ENCODE results near the gene FAHD1. TPM values are rescaled to one million over a fixed set of nuclear protein-coding genes. Genes with fewer than 3 reads are reported as not detected.
"Not testable (repeated sequence)": the region's sequence is repeated elsewhere in the genome, so short reads cannot be mapped to it uniquely, and the experiment has no call there.

The FAHD1 gene
- polyA plus RNA-seq, 3 donors = 16.0 to 28.5 (median 21.1) TPM

- 73 to 78% (median 74%) methylated on average over 4 to 6 of the region's 6 CpGs for WGBS, 3 donors
- H3K27ac ChIP-seq (ENCODE audit: low read depth, low read length) = no peak overlapping the region
These were observed 39.1 kb downstream of the FAHD1 start for GRCh38 chr16:1865902-1866690.

GRCh38 chr16:1870365-1871082 lies 43.5 kb downstream of the FAHD1 start:
- 40 to 62% (median 57%) methylated on average over 9 of the region's 9 CpGs for WGBS, 3 donors
- no peak overlapping the region for H3K27ac ChIP-seq (ENCODE audit: low read depth, low read length)

- WGBS, 3 donors = 6 to 12% (median 7%) methylated on average over 52 to 68 of the region's 68 CpGs
- H3K27ac ChIP-seq (ENCODE audit: low read depth, low read length) = no peak within 1 kb of the TSS
These were observed 45.1 kb downstream of the FAHD1 start, which contains the start of gene MEIOB for GRCh38 chr16:1871974-1872635. Gene MEIOB, minus strand, starts transcription at chr16:1872164. Its CDS starts 3,989 bp downstream, at chr16:1868175.

- no peak overlapping the region for H3K27ac ChIP-seq (ENCODE audit: low read depth, low read length)
- WGBS, 3 donors = 48 to 61% (median 59%) methylated on average over 6 of the region's 6 CpGs
These were observed 47.8 kb downstream of the FAHD1 start for GRCh38 chr16:1874854-1875253.

- 87 to 90% (median 88%) methylated on average over 13 of the region's 13 CpGs for WGBS, 3 donors
- not testable (repeated sequence) for H3K27ac ChIP-seq (ENCODE audit: low read depth, low read length)
These were observed 49.1 kb downstream of the FAHD1 start for GRCh38 chr16:1876066-1876465.

- no peak overlapping the region for H3K27ac ChIP-seq (ENCODE audit: low read depth, low read length)
- 81 to 88% (median 87%) methylated on average over 7 of the region's 7 CpGs for WGBS, 3 donors
These were observed 49.5 kb downstream of the FAHD1 start for GRCh38 chr16:1876468-1876867.

- WGBS, 3 donors = 45 to 50% (median 46%) methylated on average over 6 of the region's 6 CpGs
These were observed 50.1 kb downstream of the FAHD1 start for GRCh38 chr16:1877089-1877488.

GRCh38 chr16:1877804-1878203 lies 50.8 kb downstream of the FAHD1 start:
- 52 to 65% (median 64%) methylated on average over 11 of the region's 11 CpGs for WGBS, 3 donors
- H3K27ac ChIP-seq (ENCODE audit: low read depth, low read length) = no peak overlapping the region

More at GRCh38 chr16:1877089-1877488, 50.1 kb downstream of the FAHD1 start:
- H3K27ac ChIP-seq (ENCODE audit: low read depth, low read length) = no peak overlapping the region

GRCh38 chr16:1878256-1878655 lies 51.2 kb downstream of the FAHD1 start:
- no peak overlapping the region for H3K27ac ChIP-seq (ENCODE audit: low read depth, low read length)
- 58 to 79% (median 77%) methylated on average over 5 of the region's 5 CpGs for whole genome bisulfite sequencing, 3 donors

Other genes with a start within 250 kb of the FAHD1 start
- gene IFT140, start 215.1 kb upstream of the FAHD1 start, polyA plus RNA-seq = 10 to 100 TPM in 1 of 3 donors, 1 to 10 TPM in 2; 6.5 to 12.6 (median 8.1) TPM
- gene CRAMP1, start 214.8 kb upstream of the FAHD1 start, polyA plus RNA-seq = 1 to 10 TPM; 4.1 to 9.3 (median 7.1) TPM
- 10 to 100 TPM; 17.9 to 24.9 (median 19.9) TPM for gene JPT2, start 148.9 kb upstream of the FAHD1 start, polyA plus RNA-seq
- 10 to 100 TPM; 34.6 to 60.5 (median 43.7) TPM for gene MAPK8IP3, start 121.0 kb upstream of the FAHD1 start, polyA plus RNA-seq
- gene NME3, start 55.7 kb upstream of the FAHD1 start, polyA plus RNA-seq = 10 to 100 TPM; 60.5 to 88.3 (median 79.7) TPM
- gene EME2, start 54.4 kb upstream of the FAHD1 start, polyA plus RNA-seq = 1 to 10 TPM; 4.6 to 8.0 (median 7.7) TPM
- 100 to 1,000 TPM in 2 of 3 donors, 10 to 100 TPM in 1; 71.0 to 120 (median 108) TPM for gene MRPS34, start 54.1 kb upstream of the FAHD1 start, polyA plus RNA-seq
- gene SPSB3, start 44.6 kb upstream of the FAHD1 start, polyA plus RNA-seq = 10 to 100 TPM; 73.8 to 87.2 (median 76.2) TPM
- gene NUBP2, start 44.2 kb upstream of the FAHD1 start, polyA plus RNA-seq = 10 to 100 TPM; 53.8 to 71.8 (median 59.2) TPM
- 1 to 10 TPM in 2 of 3 donors, under 1 TPM in 1; 0.45 to 1.5 (median 1.4) TPM for gene IGFALS, start 33.5 kb upstream of the FAHD1 start, polyA plus RNA-seq
- gene HAGH, start 381 bp upstream of the FAHD1 start, polyA plus RNA-seq = 100 to 1,000 TPM in 1 of 3 donors, 10 to 100 TPM in 2; 63.9 to 121 (median 71.3) TPM
- gene MEIOB, start 45.0 kb downstream of the FAHD1 start, polyA plus RNA-seq = under 1 TPM in 2 of 3 donors, not detected in 1; 0.03 to 0.07 TPM
- gene HS3ST6, start 91.2 kb downstream of the FAHD1 start, polyA plus RNA-seq = under 1 TPM in 1 of 3 donors, not detected in 2; 0.56 TPM
- 100 to 1,000 TPM in 1 of 3 donors, 10 to 100 TPM in 2; 74.0 to 108 (median 85.5) TPM for gene MSRB1, start 116.0 kb downstream of the FAHD1 start, polyA plus RNA-seq
- 1 to 10 TPM in 1 of 3 donors, under 1 TPM in 1, not detected in 1; 0.03 to 1.2 TPM for gene RPL3L, start 127.5 kb downstream of the FAHD1 start, polyA plus RNA-seq
- gene NDUFB10, start 132.3 kb downstream of the FAHD1 start, polyA plus RNA-seq = 100 to 1,000 TPM; 146 to 274 (median 190) TPM
- gene RPS2, start 137.6 kb downstream of the FAHD1 start, polyA plus RNA-seq = 1,000 to 10,000 TPM; 3,105 to 3,328 (median 3,324) TPM
- gene RNF151, start 139.7 kb downstream of the FAHD1 start, polyA plus RNA-seq = under 1 TPM in 1 of 3 donors, not detected in 2; 0.13 TPM
- 10 to 100 TPM; 30.5 to 41.8 (median 41.6) TPM for gene TBL3, start 144.8 kb downstream of the FAHD1 start, polyA plus RNA-seq
- gene NOXO1, start 154.3 kb downstream of the FAHD1 start, polyA plus RNA-seq = under 1 TPM in 2 of 3 donors, not detected in 1; 0.15 to 0.67 TPM
- 10 to 100 TPM; 21.0 to 40.4 (median 30.8) TPM for gene GFER, start 157.0 kb downstream of the FAHD1 start, polyA plus RNA-seq
- gene SYNGR3, start 162.8 kb downstream of the FAHD1 start, polyA plus RNA-seq = under 1 TPM in 2 of 3 donors, not detected in 1; 0.24 to 0.43 TPM
- 10 to 100 TPM; 24.1 to 45.6 (median 42.5) TPM for gene ZNF598, start 182.6 kb downstream of the FAHD1 start, polyA plus RNA-seq
- gene NPW, start 192.6 kb downstream of the FAHD1 start, polyA plus RNA-seq = under 1 TPM in 2 of 3 donors, not detected in 1; 0.54 to 0.68 TPM
- 100 to 1,000 TPM in 2 of 3 donors, 10 to 100 TPM in 1; 28.8 to 317 (median 232) TPM for gene NHERF2, start 199.7 kb downstream of the FAHD1 start, polyA plus RNA-seq
- gene NTHL1, start 220.6 kb downstream of the FAHD1 start, polyA plus RNA-seq = 10 to 100 TPM; 12.1 to 23.3 (median 14.5) TPM
- gene TSC2, start 220.8 kb downstream of the FAHD1 start, polyA plus RNA-seq = 10 to 100 TPM; 39.6 to 60.5 (median 46.8) TPM

All from adipose tissue (tissue), 3 donors.